NCI-H2081 (cell line): ENCODE results near the gene KRCC1.
"Not testable (repeated sequence)": the region's sequence is repeated elsewhere in the genome, so short reads cannot be mapped to it uniquely, and the experiment has no call there.

Experiments
- DNase-seq, 2 experiments: peaks; one replicate each; lab custom pipeline; 2025; lab: John Stamatoyannopoulos, UW

The KRCC1 gene

DNA sequence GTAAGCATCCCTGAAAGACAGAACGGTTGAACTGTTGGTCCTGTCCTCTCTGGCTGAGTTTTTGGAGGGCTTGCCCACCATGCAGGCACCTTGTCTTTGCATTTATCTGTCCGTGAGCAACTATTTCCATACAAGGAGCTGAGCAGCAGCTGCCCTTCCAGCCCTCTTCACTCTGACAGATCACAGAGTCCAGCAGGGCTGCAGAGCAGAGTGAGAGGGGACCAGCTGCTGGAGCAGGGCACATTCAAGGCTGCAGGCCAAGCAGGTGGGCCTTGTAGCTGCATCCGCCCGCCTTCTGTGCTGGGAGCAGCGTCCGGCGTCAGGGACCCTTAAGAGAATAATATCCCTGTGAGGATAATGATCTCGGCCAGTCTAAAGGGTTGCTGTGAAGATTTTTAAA lies 21.5 kb upstream of the KRCC1 start:
- no peak for DNase-seq

DNA sequence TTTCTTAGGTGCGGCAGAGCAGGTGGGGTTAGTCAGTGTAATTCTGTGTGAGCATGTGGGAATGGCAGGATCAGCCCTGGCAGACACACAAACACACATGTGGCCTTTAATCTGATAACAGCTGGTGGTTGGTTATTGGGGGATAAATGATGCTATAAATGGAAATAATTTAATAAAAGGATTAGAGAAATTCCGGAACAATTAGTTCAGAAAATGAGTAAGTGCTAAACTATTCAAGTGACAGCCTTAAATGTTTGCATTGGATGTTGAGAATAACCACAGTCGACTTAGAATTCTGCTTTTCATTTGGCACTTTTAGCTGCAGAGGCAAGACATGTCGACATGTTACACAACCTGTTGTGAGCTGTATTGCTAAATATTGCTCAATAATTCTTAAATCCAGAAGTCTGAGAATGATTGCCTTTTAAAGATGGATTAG lies 19.3 kb upstream of the KRCC1 start:
- DNase-seq: no peak

DNA sequence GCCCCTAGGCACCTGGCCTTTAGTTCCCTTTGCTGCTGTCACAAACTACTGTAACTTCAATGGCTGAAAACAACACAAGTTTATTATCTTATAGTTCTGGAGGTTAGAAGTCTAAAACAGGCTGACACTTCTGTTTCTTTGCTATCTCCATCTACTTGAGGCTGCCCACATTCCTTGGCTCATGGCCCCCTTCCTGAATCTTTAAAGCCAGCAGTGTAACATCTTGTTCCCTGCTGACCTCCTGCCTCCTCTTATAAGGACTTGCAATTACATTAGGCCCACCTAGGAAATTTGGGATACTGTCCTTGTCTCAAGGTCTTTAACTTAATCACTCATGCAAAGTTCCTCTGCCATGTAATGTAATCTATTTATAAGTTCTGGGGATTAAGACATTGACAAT lies 18.6 kb upstream of the KRCC1 start:
- DNase-seq: no peak

DNA sequence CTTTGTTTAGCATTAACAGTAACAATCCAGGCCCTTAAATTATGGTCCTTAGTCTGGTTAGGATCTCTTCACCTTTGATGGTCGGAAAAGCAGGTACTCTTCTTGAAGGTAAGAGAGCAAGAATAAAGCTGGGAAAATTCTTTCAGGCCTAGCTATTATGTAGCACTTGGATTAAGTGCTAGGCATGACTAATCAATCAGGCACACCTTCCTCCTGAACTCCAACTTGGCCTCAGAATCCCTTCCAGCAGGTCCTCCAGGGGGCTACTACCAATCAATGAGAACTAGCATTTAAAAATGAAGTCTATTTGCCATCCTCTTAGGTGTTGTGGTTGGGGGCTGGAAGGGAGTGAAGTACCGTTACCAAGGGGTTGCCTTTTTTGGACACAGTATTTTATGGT lies 15.8 kb upstream of the KRCC1 start:
- no peak for DNase-seq

DNA sequence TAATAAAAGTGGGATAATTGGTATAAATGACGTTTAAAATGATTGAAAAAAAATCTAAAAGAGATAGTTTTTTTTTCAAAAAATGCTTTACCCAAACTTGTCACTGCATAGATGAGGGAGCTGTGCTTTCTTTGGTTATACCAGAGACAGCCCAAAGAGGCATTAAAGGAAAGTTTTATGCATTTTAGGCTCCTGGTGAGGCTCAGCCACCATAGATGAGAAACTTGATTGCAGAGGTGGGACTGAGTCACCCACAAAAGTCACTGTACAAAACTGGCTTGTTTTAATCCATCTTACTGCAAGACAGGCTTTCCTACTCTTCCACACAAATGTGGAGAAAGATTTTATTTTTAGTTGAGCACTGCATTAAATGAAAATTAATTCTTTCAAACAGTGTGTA lies 14.5 kb upstream of the KRCC1 start:
- DNase-seq: no peak

DNA sequence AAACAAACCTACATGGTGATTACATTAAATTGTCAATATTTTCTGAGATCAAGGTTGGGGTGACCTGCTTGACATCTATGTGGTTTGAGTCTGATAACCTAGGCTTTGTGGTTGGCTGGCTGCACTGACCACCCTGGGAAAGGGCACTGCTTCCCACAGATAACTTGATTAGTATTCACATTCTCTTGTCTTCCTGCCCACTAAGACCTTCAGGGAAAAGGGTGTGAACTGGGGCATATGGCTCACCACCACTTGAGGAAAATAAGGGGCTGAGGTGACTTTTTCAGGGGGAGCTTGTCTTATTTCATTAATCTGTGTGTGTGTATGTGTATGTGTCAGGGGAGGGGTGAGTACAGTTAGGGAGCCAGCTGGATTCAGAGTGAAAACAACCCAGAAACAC lies 13.5 kb upstream of the KRCC1 start:
- DNase-seq: no peak

DNA sequence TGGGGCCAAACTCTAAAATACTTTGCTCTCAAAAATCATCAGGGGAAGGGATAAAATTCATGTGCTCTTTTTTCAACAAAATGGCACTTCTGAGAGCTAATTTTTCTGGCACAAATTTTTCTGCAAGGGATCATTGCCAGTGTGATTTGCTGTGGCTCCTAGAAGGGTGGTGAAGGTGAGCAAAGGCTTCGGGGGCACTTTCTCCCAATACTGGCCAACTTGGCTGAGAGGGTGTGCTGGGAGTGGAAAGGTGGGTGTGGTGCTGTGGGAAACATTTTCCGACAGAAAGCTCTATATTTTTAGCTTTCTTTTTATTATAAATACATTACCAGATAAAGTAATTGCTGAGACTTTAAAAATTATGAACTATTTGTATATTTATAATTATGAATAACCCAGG lies 12.5 kb upstream of the KRCC1 start:
- no peak for DNase-seq

DNA sequence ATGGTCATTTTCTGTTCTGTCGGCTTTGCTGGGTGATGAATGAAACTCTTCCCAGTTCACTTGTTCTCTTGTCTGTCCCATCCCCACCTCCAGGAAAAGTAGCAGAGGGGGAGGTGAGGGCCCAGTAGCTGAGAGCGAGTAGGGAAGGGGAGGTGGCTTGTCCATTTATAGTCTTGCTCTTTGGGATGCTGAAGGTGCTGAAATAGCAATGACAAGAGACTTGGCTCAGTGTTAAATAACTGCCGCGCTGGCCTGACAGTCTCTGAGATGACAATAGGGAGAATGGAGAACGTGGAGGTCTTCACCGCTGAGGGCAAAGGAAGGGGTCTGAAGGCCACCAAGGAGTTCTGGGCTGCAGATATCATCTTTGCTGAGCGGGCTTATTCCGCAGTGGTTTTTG lies 12.0 kb upstream of the KRCC1 start, which contains the start of gene SMYD1:
Gene SMYD1, plus strand, starts transcription at position 228 of the 400 bp plus-strand sequence. Its CDS starts 40 bp downstream, at position 268.
- DNase-seq: no peak

DNA sequence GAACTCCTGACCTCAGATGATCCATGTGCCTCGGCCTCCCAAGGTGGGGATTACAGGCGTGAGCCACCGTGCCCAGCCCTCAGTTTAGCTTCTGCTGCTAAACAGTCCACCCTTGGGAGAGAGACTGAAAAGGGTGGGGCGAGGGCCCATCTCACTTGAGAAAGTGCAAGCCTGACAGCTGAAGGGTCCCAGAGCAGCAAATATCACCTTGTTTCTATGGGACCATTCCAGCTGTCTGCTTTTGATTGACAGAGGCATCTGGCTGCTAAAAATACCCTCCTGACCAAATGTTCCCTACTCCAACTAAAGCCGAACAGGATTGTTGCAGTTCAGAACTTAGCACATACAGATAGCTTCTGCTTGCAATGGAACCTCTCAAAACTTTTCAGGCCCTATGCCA lies 11.6 kb upstream of the KRCC1 start:
- DNase-seq: no peak

DNA sequence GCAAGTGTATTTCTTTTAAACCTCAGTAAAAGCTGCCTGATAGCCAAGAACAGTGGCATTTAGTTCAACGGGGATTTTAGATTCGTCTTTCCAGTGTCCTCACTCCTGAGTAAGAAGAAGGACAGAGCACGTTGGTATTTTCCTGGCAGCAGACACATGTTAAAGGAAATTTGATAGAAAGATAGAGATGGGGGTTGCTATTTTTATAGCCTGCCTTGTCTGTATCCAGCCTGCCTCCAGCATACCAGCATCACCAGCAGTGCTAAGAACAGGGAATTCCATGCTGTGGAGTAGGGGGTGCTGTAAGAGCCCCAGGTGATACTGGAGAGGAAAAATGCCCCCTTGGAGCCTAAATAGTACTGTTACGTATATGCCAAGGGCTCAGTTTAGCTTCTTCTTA lies 11.0 kb upstream of the KRCC1 start:
- DNase-seq: no peak

DNA sequence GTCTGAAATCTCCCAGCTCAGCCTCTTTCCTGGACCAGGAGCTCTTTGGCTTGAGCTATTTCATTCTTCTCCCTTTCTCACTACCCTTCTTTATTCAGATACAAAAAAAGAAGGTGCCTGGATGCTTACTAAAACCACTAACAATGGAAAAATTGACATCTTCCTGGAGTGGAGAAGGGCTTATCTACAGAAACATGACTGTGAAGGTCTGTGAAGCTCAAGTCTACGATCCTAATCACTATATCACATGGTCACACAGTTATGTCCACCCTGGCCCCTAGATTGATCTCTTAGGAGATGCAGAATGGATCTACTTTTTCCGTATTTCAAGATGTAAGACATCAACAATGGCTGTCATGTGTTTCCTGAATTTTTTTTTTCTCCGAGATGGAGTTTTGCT lies 5.7 kb upstream of the KRCC1 start:
- DNase-seq: no peak

DNA sequence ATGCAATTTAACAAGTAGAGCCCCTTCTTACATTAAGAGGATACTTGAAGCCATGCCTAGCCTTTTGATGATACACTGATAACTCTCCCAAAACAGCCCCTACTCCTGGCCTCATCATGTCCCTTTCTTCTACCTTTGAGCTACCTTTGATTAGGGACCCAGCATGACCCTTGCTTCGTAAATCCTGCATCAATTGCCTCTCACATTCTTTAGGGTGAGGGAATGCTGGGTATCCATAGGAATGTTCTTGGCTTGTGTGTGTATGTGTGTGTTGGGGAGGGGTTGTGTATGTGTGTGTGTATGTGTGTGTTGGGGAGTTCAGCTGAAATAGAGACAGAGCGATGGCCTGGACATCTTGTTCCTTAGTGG lies 5.3 kb upstream of the KRCC1 start:
- DNase-seq: no peak

DNA sequence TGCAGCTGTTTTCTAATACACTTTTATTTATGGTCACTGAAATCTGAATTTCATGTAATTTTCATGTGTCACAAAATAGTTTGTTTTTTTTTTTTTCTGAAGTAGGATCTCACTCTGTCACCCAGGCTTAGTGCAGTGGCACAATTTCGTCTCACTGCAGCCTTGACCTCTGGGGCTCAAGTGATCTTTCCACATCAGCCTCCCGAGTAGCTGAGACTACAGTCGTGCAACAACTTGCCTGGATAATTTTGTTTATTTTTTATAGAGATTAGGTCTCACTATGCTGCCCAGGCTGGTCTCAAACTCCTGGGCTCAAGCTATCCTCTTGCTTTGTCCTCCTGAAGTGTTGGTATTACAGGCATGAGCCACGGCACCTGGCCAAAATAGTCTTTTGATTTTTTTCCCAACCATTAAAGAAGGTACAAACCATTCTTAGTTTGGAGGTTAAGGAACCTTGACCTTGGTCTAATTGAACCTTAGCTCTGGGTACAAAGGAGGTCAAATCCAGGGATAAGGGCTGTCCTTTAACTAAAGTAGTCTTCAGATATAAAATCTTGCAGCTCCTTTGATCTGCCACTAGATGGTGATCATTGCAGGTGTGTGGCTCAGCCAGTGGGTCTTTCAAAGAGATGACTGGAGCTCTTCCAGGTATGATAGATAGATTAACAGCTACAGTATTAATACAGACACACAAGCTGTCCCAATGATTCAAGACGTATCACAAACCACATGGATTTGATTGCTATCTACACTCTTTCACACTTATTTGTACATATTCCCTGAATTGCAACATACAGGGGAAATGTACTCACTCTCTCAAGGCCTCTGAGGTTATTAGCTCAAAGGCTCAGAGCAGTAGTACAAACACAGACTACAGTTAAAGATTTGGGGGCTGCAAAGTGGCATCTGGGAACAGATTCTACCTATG lies 4.7 kb upstream of the KRCC1 start:
- DNase-seq: peak; percentile 49 to 70

DNA sequence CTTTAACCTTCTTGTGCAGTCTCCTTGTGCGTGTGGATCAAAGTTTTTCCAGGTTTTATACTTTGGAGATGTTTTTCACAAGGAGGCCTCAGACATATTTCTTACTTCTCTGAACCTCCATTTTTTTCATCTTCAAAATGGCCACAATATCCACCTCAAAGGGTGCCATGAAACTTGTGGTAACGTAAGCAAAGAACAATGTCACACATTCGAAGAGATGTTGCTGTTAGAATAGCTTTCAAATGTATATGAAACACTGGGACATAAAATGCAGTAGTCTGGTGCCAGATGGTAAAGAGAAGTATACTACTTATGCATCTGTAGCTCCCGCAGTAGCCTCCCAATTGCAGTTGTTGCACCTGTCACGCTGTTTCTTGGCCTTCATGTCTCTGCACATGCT lies 2.6 kb upstream of the KRCC1 start:
- no peak for DNase-seq

DNA sequence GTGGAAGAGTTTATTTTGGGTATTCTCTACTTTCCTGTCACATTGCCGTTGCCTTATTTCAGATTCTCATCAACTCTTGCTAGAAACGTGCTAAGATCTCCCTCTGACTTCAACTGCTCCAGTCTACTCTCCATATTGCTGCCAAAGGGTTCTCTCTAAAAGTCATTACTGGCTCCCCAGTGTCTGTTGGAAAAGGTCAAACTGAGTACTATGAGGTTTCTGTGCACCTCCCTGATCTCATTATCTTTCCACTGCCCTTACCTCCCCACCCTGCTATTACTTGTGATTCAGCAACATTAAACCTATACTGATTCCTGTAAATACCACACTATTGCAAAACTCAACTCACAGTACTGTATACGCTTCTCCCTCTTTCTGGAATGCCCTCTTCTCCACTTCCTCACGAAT lies 1.9 kb upstream of the KRCC1 start:
- DNase-seq: no peak

DNA sequence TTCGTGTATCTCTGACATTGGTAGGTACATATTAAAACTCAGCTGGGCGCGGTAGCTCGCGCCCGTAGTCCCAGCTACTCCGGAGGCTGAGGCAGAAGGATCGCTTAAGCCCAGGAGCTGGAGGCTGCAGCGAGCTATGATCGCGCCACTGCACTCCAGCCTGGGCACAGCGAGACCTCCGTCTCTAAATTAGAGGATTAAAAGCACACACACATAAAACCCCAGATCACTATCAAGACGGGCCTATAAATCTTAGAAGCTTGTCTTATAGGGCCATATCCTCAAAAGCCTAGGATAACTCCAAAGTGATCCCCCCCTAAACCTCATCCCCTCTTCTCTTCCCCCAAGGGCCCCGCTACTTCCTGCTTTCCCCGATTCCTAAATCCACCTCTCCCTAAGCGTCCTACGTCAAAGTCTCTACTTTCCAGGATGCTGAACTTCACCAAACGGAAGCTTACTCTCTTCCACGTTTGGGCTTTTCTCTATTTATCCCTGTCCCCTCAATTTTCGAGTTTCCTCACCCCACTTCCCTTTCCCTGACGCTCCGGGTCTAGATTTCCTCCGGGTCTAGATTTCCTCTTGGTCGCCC lies 707 bp downstream of the KRCC1 start:
- DNase-seq: peak in 1 of 2 experiments; percentile 31

DNA sequence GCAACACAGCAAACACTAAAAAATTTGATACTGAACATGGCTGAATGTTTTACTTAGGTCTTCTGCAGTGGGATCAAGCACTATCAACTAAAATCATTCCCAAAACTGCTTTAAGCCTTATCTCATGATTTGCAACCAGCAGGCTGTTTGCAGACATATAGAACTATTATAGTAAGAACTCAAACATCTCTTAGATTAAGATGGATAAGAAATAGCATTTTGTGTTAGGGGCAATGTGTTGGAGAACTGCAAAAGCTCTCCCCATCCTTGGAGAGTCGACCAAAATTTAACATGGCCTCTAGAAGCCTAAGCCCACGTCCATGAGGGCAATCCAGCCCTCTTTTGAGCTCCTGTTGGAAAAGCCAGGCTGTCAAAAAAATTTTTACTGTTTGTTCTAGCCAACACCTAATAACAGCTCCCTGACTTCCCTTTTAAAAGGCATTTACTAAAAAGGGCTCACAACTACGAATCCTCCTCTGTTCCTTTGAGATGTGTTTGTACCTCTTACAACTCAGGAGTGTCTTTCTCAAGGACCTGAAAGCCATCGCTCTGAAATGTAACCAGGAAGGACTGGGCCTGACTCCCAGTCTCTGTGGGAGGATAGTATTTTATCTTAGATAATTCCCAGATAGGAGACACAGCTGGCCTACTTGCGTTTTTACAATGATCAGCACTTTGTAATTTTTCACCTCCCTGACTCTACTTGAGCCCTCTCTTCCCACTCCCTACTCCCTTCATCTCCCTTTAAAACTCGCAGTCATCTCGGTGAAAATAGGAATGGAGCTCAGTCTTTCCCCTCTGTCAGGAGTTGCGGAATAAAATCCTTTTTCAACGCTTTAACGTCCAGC lies 1.4 kb downstream of the KRCC1 start:
- DNase-seq: no peak

DNA sequence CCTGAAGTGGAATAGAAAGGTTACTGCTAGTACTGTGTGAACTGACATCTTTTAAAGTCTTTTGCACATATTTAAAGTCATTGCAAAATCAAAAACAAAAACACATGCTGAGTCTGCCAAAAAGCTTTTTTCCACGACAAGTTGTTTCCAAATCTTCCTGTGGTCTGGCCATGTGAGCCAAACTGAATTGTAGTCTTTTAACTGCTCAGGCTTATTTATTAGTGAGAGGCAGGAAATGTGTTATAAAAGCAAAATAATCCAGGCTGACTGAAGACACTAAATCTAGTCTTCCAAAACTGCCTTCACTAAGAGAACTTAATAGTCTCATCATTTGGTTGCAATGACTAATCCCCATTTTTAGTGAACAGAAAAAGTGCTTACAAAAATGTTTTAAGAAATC lies 2.3 kb downstream of the KRCC1 start:
- no peak for DNase-seq

DNA sequence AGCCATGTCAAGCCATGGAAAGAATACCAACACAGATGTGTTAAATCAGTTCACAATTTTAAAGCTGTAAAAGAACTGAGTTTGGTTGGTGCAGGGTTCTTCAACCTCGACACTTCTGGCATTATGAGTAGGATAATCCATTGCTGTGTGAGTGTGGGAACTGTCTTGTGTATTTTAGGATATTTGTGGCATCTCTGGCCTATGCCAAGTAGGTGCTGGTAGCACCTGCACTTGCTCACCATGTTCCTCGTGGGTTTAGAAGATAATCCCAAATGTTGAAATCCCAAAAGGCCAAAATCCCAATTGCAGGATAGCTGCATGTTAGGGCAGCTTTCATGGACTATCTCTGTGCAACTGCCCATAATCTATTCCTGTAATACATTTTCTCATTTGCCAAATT lies 3.8 kb downstream of the KRCC1 start:
- DNase-seq: no peak

DNA sequence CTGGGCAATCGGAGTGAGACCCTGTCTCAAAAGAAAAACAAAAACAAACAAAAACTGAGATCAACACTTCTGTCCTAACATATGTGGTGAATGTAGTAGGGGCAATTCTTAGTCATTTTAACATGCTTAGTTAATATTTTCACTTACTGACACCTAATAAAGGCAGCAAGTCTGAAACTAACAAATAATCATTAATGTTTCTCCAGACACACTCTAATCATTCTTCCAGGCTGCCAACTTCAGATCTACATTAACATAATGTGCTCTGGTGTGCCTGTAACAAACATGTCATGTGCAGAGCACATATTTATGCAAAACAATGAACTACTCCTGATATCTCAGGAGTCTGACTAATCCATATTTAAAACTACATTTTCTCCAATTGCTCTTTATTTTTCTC lies 6.0 kb downstream of the KRCC1 start:
- DNase-seq: no peak

DNA sequence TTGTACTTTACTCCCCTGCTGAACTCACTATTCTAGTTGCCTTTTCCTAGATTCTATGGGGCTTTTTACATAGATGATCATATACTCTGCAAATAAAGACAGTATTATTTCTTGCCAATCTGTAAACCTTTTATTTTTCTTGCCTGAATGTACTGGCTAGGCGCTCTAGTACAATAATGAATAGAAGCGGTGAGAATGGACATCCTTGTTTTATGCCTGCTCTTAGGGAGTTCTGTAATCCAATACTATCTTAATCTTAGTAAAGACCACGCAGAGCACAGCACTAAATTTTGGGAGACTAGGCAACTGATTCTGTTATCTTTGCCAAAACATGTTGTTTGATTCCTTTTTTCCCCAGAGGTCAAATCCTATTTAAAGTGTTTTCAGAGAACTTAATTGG lies 7.0 kb downstream of the KRCC1 start:
- DNase-seq: no peak

DNA sequence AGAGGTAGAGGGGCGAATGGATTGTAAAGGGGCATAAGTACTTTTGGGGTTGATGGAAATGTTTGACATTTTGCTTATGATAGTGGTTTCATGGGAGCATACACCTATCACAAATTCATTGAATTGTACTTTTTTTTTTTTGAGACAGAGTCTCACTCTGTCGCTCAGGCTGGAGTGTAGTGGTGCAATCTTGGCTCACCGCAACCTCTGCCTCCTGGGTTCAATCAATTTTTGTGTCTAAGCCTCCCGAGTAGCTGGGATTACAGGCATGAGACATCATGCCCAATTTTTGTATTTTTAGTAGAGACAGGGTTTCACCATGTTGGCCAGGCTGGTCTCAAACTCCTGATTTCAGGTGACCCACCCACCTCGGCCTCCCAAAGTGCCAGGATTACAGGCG lies 10.0 kb downstream of the KRCC1 start:
- not testable (repeated sequence) for DNase-seq

DNA sequence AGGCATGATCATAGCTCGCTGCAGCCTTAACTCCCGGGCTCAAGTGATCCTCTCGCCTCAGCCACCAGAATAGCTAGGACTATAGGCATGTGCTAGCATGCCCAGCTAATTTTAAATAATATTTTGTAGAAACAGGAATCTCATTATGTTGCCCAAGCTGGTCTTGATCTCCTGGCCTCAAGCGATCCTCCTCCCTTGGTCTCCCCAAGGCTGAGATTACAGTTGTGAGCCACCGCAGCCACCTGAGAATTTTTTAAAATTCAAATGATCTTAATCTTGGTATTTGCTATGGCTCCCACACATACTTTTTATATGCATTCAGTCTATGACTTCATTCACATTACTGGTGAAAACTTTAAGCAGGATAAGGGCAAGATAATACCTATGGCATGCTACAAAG lies 13.1 kb downstream of the KRCC1 start:
- no peak for DNase-seq
